ENCODE data around the gene TFAP2A. TPM values are rescaled to one million over a fixed set of nuclear protein-coding genes. Genes with fewer than 3 reads are reported as not detected.

The TFAP2A gene
- total RNA-seq, 5 donors from 2014 or later (not counting 1 experiment from before 2014, with no cell fraction given): 0.15 to 0.69 (median 0.28) TPM; not detected in 2

- Histone ChIP-seq H3K27ac (ENCODE audit: low read length) (no peak overlapping the region), H3K9me3 (no peaks in the 10 kb centered on the region), H3K4me3 (ENCODE audit: control insufficient read depth in 1 of 2, extremely low read depth in 1 of 2, low read length in 1 of 2) (no peak overlapping the region), H3K27me3 (replicated peaks in 1 of 2; ENCODE audit: control insufficient read depth in 2 of 2, extremely low read depth in 1 of 2, insufficient read depth in 2 of 2, low read length in 1 of 2) (peaks cover 0 to 11% of the 10 kb centered on the region in 2 experiments), H3K36me3 (ENCODE audit: control insufficient read depth in 2 of 2, extremely low read depth in 1 of 2, insufficient read depth in 1 of 2, low read length in 1 of 2) (no peaks in the 10 kb centered on the region), H3K4me1 (ENCODE audit: control insufficient read depth in 1 of 2, extremely low read depth in 1 of 2, insufficient read depth in 2 of 2, low read length in 2 of 2) (no peaks in the 10 kb centered on the region)
- ATAC-seq (replicated peaks in 1 of 4) (no peak), DNase-seq (no peak)
- ChIA-PET POLR2A (no interaction called here), CTCF (interaction anchor here in 1 of 2 donors (0.5 kb wide), 1 partner anchor 101 kb away, joined by 3 read pairs; no protein-coding TSS in a partner anchor)
- no CpG with 5 or more reads among the region's 4 CpGs for WGBS (ENCODE audit: insufficient coverage)
- Mint-ChIP-seq H3K4me1 (no peaks in the 10 kb centered on the region), H3K9me3 (peaks cover 7 to 11% (median 10%) of the 10 kb centered on the region in 3 donors), H3K27ac (no peak overlapping the region), H3K27me3 (peaks cover 5 to 6% of the 10 kb centered on the region in 2 donors), H3K36me3 (no peaks in the 10 kb centered on the region), H3K4me3 (no peak overlapping the region)
These were observed 53.4 kb downstream of the TFAP2A start for GRCh38 chr6:10361428-10361827.

DNA sequence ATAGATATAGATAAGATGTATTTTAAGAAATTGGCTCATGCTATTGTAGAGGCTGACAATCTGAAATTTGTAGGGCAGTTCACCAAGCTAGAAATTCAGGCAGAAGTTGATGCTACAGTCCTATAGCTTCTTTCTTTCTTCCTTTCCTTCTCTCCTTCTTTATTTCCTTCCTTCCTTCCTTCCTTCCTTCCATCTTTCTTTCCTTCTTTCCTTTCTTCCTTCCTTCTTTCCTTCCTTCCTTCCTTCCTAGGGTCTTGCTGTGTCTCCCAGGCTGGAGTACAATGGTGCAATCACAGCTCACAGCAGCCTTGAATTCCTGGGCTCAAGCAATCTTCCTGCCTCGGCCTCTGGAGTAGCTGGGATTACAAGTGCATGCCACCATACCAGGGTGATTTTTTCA, 55.3 kb downstream of the TFAP2A start:
- 50% methylated on average over 1 of the region's 1 CpG for WGBS (ENCODE audit: insufficient coverage)
- no peaks in the 10 kb centered on the region for H3K4me1 Mint-ChIP-seq
- no peak overlapping the region for H3K27ac Mint-ChIP-seq
- DNase-seq (no peak), ATAC-seq (replicated peaks in 1 of 4) (no peak)
- H3K4me3 ChIP-seq (ENCODE audit: control insufficient read depth in 1 of 2, extremely low read depth in 1 of 2, low read length in 1 of 2): no peak overlapping the region
- H3K9me3 ChIP-seq: no peaks in the 10 kb centered on the region
- no peaks in the 10 kb centered on the region for H3K36me3 Mint-ChIP-seq
- H3K27ac ChIP-seq (ENCODE audit: low read length): no peak overlapping the region
- H3K27me3 Mint-ChIP-seq: peaks cover 8 to 13% of the 10 kb centered on the region in 2 donors
- ChIA-PET CTCF (no interaction called here), POLR2A (no interaction called here)
- H3K4me3 Mint-ChIP-seq: no peak overlapping the region
- no peaks in the 10 kb centered on the region for H3K36me3 ChIP-seq (ENCODE audit: control insufficient read depth in 2 of 2, extremely low read depth in 1 of 2, insufficient read depth in 1 of 2, low read length in 1 of 2)
- peaks cover 0 to 18% of the 10 kb centered on the region in 2 experiments for H3K27me3 ChIP-seq (replicated peaks in 1 of 2; ENCODE audit: control insufficient read depth in 2 of 2, extremely low read depth in 1 of 2, insufficient read depth in 2 of 2, low read length in 1 of 2)
- H3K9me3 Mint-ChIP-seq: peaks cover 4 to 7% (median 7%) of the 10 kb centered on the region in 3 donors
- no peaks in the 10 kb centered on the region for H3K4me1 ChIP-seq (ENCODE audit: control insufficient read depth in 1 of 2, extremely low read depth in 1 of 2, insufficient read depth in 2 of 2, low read length in 2 of 2)

- Histone ChIP-seq H3K9me3 (no peaks in the 10 kb centered on the region), H3K27me3 (replicated peaks in 1 of 2; ENCODE audit: control insufficient read depth in 2 of 2, extremely low read depth in 1 of 2, insufficient read depth in 2 of 2, low read length in 1 of 2) (peaks cover 0 to 27% of the 10 kb centered on the region in 2 experiments), H3K36me3 (ENCODE audit: control insufficient read depth in 2 of 2, extremely low read depth in 1 of 2, insufficient read depth in 1 of 2, low read length in 1 of 2) (no peaks in the 10 kb centered on the region), H3K27ac (ENCODE audit: low read length) (no peak overlapping the region), H3K4me3 (ENCODE audit: control insufficient read depth in 1 of 2, extremely low read depth in 1 of 2, low read length in 1 of 2) (no peak overlapping the region), H3K4me1 (ENCODE audit: control insufficient read depth in 1 of 2, extremely low read depth in 1 of 2, insufficient read depth in 2 of 2, low read length in 2 of 2) (no peaks in the 10 kb centered on the region)
- no peak for ATAC-seq (replicated peaks in 1 of 4)
- no peaks in the 10 kb centered on the region for H3K36me3 Mint-ChIP-seq
- no peaks in the 10 kb centered on the region for H3K4me1 Mint-ChIP-seq
- no peak overlapping the region for H3K27ac Mint-ChIP-seq
- no peak overlapping the region for H3K4me3 Mint-ChIP-seq
- POLR2A ChIA-PET: no interaction called here
- peaks cover 0 to 3% (median 0%) of the 10 kb centered on the region in 3 donors for H3K9me3 Mint-ChIP-seq
- H3K27me3 Mint-ChIP-seq: peaks cover 8 to 13% of the 10 kb centered on the region in 2 donors
- DNase-seq: no peak
- CTCF ChIA-PET: interaction anchor here in 1 of 2 donors (0.9 kb wide), 1 partner anchor 7 kb away, joined by 3 read pairs; no protein-coding TSS in a partner anchor
- 50% methylated on average over 3 of the region's 6 CpGs for WGBS (ENCODE audit: insufficient coverage)
These were observed 59.7 kb downstream of the TFAP2A start for GRCh38 chr6:10355115-10355702.

- Histone ChIP-seq H3K4me1 (ENCODE audit: control insufficient read depth in 1 of 2, extremely low read depth in 1 of 2, insufficient read depth in 2 of 2, low read length in 2 of 2) (no peaks in the 10 kb centered on the region), H3K27me3 (replicated peaks in 1 of 2; ENCODE audit: control insufficient read depth in 2 of 2, extremely low read depth in 1 of 2, insufficient read depth in 2 of 2, low read length in 1 of 2) (peaks cover 0 to 16% of the 10 kb centered on the region in 2 experiments), H3K9me3 (no peaks in the 10 kb centered on the region), H3K27ac (ENCODE audit: low read length) (no peak overlapping the region), H3K36me3 (ENCODE audit: control insufficient read depth in 2 of 2, extremely low read depth in 1 of 2, insufficient read depth in 1 of 2, low read length in 1 of 2) (no peaks in the 10 kb centered on the region), H3K4me3 (ENCODE audit: control insufficient read depth in 1 of 2, extremely low read depth in 1 of 2, low read length in 1 of 2) (no peak overlapping the region)
- ATAC-seq (replicated peaks in 1 of 4) (no peak), DNase-seq (no peak)
- Mint-ChIP-seq H3K4me1 (no peaks in the 10 kb centered on the region), H3K36me3 (no peaks in the 10 kb centered on the region), H3K27me3 (peaks cover 6 to 14% of the 10 kb centered on the region in 2 donors), H3K4me3 (no peak overlapping the region), H3K9me3 (no peaks in the 10 kb centered on the region), H3K27ac (no peak overlapping the region)
- POLR2A ChIA-PET: no interaction called here
- WGBS (ENCODE audit: insufficient coverage): 82% methylated on average over 7 of the region's 12 CpGs
- CTCF ChIA-PET: no interaction called here
These were observed 63.1 kb downstream of the TFAP2A start for GRCh38 chr6:10351791-10352190.

DNA sequence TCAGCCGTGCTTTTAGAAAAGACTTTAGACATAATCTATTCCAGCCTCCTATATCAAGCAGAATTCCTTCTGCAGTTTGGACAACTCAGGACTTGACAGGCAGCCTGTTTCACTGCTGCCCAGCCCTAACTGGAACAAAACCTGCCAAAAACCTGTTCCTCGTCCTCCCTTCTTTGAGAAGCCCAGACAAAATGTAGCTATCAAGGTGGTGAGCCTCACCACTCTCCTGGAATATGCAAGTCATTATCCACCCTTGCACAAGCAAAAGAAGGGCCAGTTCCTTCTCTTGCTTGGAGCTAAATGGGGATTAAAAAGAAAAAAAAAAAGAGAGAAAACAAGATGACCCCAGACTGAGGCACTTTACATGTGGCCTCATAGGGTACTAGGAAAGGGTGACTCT, 64.2 kb downstream of the TFAP2A start:
- Histone ChIP-seq H3K27me3 (replicated peaks in 1 of 2; ENCODE audit: control insufficient read depth in 2 of 2, extremely low read depth in 1 of 2, insufficient read depth in 2 of 2, low read length in 1 of 2) (peaks cover 0 to 16% of the 10 kb centered on the region in 2 experiments), H3K4me3 (ENCODE audit: control insufficient read depth in 1 of 2, extremely low read depth in 1 of 2, low read length in 1 of 2) (no peak overlapping the region), H3K4me1 (ENCODE audit: control insufficient read depth in 1 of 2, extremely low read depth in 1 of 2, insufficient read depth in 2 of 2, low read length in 2 of 2) (no peaks in the 10 kb centered on the region), H3K9me3 (no peaks in the 10 kb centered on the region), H3K36me3 (ENCODE audit: control insufficient read depth in 2 of 2, extremely low read depth in 1 of 2, insufficient read depth in 1 of 2, low read length in 1 of 2) (no peaks in the 10 kb centered on the region), H3K27ac (ENCODE audit: low read length) (no peak overlapping the region)
- ChIA-PET POLR2A (no interaction called here), CTCF (interaction anchor here in 1 of 2 donors (0.7 kb wide), 1 partner anchor 26 kb away, joined by 12 read pairs; no protein-coding TSS in a partner anchor)
- H3K4me1 Mint-ChIP-seq: no peaks in the 10 kb centered on the region
- ATAC-seq (replicated peaks in 1 of 4) (no peak), DNase-seq (no peak)
- H3K27ac Mint-ChIP-seq: no peak overlapping the region
- 86% methylated on average over 1 of the region's 2 CpGs for WGBS (ENCODE audit: insufficient coverage)
- peaks cover 10 to 14% of the 10 kb centered on the region in 2 donors for H3K27me3 Mint-ChIP-seq
- no peak overlapping the region for H3K4me3 Mint-ChIP-seq
- H3K36me3 Mint-ChIP-seq: no peaks in the 10 kb centered on the region
- no peaks in the 10 kb centered on the region for H3K9me3 Mint-ChIP-seq

GRCh38 chr6:10347561-10348327, 67.1 kb downstream of the TFAP2A start:
- Mint-ChIP-seq H3K4me3 (no peak overlapping the region), H3K27ac (no peak overlapping the region), H3K9me3 (no peaks in the 10 kb centered on the region), H3K4me1 (no peaks in the 10 kb centered on the region), H3K27me3 (peaks cover 5 to 10% of the 10 kb centered on the region in 2 donors), H3K36me3 (no peaks in the 10 kb centered on the region)
- no peaks in the 10 kb centered on the region for H3K9me3 ChIP-seq
- ChIA-PET CTCF (no interaction called here), POLR2A (interaction anchor here in 1 of 2 donors (0.7 kb wide), 1 partner anchor 163 kb away, joined by 3 read pairs; no protein-coding TSS in a partner anchor)
- no peaks in the 10 kb centered on the region for H3K36me3 ChIP-seq (ENCODE audit: control insufficient read depth in 2 of 2, extremely low read depth in 1 of 2, insufficient read depth in 1 of 2, low read length in 1 of 2)
- no peak for ATAC-seq (replicated peaks in 1 of 4)
- H3K27me3 ChIP-seq (replicated peaks in 1 of 2; ENCODE audit: control insufficient read depth in 2 of 2, extremely low read depth in 1 of 2, insufficient read depth in 2 of 2, low read length in 1 of 2): peaks cover 0 to 4% of the 10 kb centered on the region in 2 experiments
- no peaks in the 10 kb centered on the region for H3K4me1 ChIP-seq (ENCODE audit: control insufficient read depth in 1 of 2, extremely low read depth in 1 of 2, insufficient read depth in 2 of 2, low read length in 2 of 2)
- 76% methylated on average over 8 of the region's 11 CpGs for WGBS (ENCODE audit: insufficient coverage)
- no peak for DNase-seq
- no peak overlapping the region for H3K27ac ChIP-seq (ENCODE audit: low read length)
- H3K4me3 ChIP-seq (ENCODE audit: control insufficient read depth in 1 of 2, extremely low read depth in 1 of 2, low read length in 1 of 2): no peak overlapping the region

Data from T-cell (primary cell).